Right forelimb (tissue), 1 donor: ENCODE data around the gene NDUFS8.

ENCODE experiments used
- DNase-seq: peaks from one replicate; pipeline ENCODE4 v3.0.0-alpha.2; 2018

NDUFS8 gene

DNA sequence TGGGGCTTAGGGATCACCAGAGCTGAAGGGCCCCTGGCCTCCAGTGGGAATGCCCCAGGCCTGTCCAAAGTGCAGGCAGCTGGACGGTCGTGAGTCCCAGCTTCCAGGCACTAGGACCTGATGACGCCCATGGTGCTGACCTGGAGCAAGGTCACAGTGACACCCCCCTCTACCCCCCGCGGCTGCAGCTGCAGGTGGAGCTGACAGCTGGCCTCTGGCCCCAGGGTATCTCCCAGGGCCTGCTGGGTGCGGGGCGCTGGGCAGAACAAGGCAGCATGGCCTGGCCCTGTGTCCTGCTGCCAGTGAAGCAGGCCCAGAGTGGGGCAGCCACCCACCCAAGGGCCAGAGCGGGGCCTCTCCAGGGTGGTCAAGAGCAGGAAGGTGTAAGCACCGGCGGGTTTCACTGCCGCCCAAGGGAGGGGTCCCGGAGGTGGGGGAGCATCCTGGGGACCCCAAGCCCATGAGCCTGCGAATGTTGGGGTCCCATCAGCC, 7.8 kb downstream of the NDUFS8 start:
- DNase-seq = no peak

DNA sequence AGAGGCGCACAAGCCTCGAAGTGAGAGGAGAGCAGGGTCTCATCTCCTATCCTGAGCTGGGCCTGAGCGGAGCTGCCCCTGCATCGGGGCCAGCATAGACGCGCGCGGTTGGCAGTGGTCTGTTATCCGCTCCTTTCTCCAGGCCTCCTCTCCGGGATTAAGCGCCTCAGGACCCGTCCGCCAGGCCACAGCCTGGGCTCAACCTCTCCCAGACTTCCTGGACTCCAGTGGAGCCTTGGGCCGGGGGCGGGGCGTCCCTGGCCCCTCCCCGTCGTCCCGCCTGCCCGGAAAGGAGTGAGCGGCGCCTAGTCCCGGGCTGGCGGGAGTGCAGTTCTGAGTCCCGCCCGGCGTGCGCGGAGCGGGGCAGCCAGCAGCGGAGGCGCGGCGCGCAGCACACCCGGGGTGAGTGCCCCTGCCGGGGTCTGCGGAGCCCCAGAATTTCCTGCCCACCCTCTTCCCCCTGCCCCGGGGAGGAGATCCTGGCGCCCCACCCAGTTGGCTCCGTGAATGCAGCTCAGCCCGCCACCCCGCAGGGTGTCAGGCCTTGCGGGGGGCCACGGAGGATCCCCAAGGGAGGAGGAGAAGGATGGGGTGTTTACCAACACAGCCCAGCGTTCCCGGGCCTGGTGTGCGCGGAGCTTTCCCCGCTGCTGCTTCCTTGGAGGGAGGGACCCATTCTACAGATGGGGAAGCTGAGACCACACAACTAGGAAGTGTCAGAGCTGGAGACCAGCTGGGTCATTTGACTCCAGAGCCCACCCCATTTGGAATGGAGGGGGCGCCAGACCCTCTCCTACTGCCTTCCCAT, 8.4 kb downstream of the NDUFS8 start, which contains the start of gene TCIRG1:
TCIRG1 (plus strand) TSS at position 308 of the 808 bp plus-strand sequence. CDS start 2,247 bp downstream, outside the sequence.
- peak; percentile 86 for DNase-seq

DNA sequence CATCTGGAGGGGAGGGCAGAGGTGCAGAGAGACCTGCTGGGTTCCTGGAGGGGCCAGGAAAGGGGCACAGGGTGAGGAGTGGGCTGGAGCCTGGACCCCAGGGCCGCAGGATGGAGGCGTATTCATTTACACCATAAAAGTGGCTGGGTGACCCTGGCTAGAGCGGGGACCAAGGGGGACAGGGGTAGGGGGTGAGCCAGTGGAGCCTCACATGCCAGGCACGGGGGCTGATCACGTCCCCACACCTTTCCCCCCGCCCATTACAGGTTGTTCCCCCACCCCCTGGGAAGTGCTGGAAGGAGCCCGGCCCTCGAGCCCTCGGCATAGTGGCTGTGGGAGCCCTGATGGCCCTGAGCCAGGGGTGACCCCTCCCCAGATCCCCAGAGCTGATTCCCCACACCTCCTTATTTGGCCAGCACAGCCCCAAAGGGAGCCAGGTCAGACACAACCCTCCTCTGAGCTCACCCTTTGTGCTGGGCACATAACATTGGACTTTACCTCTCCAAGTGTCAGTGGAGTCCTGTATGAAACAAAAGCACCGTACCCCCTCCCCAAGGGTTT, 9.1 kb downstream of the NDUFS8 start:
- no peak for DNase-seq

DNA sequence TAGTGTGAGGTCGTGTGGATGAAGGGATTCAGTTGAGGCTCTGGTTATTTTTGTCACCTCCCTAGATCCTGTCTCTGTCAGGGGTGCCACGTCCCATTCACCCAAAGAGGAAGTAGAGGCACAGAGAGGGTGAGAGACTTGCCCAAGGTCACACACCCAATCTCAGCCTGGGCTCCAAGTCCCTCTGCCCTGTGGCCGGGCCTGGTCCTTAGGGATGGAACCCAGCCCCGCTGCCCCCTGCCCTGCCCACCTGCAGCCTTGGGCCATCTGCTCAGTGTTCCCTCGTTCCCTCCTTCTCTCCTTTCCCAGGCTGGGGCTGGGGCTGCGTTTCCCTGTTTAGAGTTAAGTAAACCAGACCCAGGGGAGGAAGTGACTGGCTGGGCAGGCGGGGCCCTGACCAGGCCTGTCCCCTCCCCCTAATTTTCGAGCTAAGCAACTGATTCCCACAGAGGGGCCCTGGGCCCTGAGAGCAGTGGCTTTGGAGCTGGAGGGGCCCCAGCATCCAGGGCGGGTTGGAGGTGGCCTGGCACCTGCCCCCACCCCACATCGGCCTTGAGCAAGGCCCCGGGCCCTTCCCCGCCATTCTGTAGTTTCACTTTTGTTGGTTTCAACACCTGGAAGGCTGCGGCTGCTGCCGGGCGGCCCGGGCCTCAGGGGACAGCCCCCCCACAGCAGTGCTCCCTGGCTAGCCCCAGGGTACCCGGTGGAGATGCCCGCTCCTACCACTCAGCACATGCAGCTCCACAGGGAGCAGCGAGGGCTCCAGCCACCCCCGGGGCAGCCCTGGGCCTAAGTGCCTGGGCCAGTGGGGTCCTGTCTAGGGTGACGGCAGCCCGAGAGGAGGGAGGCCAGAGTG, 9.8 kb downstream of the NDUFS8 start:
- DNase-seq = peak; percentile 68

DNA sequence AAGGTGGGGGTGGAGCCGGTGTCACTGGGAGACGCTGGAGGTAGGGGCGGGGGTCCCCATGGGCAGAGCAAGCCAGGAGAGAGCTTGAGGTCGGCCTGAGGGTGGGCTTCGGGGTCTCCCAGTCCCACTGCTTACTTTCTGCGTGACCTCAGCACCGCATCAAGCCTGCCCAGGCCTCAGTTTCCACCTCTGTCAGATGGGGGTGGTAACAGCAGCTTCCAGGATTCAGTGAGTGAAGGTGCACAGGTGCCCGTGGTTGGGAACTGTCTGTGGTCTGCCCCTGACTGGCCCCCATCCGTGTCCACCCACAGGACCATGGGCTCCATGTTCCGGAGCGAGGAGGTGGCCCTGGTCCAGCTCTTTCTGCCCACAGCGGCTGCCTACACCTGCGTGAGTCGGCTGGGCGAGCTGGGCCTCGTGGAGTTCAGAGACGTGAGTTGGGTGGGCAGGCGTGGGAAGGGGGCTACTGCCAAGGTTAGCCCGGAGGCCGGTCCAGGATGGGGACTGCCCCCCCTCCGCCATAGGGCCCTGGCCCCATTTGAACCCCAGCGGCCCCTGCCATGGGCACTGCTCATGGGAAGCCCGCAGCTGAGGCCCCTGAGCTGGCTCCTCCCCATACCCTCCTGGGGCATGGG, 10.6 kb downstream of the NDUFS8 start:
- no peak for DNase-seq

DNA sequence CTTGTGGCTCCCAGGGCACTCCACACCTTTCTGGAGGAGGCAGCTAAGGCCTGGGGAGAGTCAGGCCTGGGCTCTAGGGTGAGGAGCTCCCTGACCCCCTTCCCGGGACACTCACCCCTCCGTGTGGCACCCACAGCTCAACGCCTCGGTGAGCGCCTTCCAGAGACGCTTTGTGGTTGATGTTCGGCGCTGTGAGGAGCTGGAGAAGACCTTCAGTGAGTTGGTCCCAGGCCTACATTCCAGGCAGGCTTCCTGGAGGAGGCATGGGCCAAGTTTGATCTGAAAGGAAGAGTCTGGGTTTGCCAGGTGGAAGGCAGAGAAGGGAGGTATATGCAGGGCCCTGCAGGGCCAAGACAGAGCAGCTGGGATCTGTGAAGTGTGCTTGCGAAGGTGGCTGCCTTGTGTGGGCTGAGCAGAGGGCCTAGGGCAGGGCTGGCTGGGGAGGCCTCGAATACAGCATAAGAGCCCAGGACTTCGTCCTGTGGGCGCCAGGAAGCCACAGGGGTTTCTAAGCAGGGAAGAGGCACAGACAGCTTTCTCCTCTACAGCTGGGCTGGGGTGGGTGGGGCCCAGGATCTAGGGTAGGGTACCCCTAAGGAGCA, 11.2 kb downstream of the NDUFS8 start:
- no peak for DNase-seq

DNA sequence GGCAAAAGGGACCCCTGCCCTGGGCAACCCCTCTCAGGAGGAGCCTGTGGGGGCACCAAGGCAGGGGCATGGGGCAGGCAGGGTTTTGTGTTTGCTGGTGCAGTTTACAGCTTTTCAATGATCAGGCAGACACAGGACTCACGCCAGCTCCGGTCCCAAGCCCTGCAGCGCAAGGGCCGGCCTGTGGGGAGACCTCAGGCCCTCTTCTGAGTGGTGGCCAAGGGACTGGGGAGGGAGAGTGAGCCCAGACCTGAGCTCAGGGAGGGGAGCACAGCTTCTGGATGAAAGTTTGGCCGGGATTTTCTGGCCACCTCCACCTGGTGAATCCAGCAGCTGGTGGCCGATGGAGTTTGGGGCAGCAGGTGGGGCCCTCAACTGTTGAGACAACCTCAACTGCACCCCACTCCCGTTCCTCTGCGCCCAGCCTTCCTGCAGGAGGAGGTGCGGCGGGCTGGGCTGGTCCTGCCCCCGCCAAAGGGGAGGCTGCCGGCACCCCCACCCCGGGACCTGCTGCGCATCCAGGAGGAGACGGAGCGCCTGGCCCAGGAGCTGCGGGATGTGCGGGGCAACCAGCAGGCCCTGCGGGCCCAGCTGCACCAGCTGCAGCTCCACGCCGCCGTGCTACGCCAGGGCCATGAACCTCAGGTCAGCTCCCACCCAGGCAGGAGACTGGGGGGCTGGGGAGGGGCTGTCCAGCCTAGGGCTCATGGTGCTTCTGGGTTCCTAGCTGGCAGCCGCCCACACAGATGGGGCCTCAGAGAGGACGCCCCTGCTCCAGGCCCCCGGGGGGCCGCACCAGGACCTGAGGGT, 11.9 kb downstream of the NDUFS8 start:
- no peak for DNase-seq

DNA sequence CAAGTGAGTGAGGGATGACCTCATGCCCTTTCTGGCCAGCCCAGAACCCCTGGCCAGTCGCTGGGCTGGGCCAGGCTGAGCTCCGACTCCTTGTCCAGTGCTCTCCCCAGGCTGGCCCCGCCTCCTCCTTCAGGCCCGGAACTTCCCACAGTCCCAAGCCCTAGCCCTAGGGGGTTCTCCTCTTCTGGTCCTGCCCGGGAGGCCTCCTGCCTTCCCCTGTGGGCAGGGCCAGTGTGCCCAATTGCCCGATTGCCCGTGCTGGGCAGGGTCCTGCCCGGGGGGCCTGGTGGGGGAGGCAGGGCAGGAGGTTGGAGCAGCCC, 12.5 kb downstream of the NDUFS8 start:
- no peak for DNase-seq

DNA sequence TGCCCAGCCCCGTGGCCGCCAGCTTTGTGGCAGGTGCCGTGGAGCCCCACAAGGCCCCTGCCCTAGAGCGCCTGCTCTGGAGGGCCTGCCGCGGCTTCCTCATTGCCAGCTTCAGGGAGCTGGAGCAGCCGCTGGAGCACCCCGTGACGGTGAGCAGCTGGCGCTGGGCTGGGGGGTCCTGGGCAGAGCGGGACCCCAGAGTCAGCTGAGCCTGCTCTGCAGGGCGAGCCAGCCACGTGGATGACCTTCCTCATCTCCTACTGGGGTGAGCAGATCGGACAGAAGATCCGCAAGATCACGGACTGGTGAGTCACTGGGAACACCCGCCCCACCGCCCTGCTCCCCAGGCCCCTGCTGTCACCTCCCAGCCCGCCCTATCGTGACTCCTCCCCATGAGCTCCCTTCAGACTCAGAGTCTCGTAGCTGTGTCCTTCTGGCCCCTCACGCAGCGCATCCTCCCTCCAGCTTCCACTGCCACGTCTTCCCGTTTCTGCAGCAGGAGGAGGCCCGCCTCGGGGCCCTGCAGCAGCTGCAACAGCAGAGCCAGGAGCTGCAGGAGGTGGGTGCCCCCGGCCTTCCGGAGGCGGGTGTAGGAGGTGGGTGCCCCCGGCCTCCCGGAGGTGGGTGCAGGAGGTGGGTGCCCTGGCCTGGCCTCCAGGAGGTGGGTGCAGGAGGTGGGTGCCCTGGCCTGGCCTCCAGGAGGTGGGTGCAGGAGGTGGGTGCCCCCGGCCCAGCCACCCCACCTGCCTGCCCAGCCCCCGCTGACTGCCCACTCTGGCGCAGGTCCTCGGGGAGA, 13.1 kb downstream of the NDUFS8 start:
- peak; percentile 67 for DNase-seq

DNA sequence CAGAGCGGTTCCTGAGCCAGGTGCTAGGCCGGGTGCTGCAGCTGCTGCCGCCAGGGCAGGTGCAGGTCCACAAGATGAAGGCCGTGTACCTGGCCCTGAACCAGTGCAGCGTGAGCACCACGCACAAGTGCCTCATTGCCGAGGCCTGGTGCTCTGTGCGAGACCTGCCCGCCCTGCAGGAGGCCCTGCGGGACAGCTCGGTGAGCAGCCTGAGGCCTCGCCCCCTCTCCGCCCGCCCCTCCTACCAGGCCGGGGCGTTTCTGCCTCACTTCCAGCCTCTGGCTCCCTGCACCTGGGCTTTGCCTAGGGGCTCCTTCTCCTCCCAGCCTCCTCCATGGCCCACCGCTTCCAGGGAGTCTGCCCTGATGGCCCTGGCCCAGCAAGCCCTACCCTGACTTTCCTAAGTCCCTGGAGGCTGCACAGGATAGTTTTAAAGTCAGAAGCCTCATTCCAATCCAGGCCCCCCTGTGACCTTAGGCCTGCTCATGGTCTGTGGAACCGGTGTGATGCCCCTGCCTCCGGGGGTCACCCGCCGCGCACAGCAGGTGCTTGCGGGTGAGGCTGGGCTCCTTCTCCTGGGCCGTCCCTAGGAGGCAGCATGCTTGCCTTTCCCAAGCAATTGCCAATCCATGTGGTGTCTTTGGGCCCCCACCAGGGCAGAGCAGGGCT, 13.8 kb downstream of the NDUFS8 start:
- no peak for DNase-seq

DNA sequence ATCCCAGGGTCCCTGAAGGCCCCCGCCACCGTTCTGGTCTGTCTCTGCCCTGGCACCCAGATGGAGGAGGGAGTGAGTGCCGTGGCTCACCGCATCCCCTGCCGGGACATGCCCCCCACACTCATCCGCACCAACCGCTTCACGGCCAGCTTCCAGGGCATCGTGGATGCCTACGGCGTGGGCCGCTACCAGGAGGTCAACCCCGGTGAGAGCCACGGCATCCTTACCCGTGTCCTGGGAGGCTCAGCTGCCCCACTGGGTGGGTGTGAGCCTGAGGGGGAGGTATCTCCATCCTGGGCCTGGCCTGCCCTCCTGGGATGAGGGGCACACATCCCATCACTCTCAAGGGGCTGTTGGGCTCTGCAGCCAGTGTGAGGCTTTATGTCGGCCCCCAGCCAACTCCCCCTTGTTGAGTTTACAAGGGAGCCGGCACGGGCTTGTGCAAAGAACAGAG, 14.4 kb downstream of the NDUFS8 start:
- DNase-seq = no peak

DNA sequence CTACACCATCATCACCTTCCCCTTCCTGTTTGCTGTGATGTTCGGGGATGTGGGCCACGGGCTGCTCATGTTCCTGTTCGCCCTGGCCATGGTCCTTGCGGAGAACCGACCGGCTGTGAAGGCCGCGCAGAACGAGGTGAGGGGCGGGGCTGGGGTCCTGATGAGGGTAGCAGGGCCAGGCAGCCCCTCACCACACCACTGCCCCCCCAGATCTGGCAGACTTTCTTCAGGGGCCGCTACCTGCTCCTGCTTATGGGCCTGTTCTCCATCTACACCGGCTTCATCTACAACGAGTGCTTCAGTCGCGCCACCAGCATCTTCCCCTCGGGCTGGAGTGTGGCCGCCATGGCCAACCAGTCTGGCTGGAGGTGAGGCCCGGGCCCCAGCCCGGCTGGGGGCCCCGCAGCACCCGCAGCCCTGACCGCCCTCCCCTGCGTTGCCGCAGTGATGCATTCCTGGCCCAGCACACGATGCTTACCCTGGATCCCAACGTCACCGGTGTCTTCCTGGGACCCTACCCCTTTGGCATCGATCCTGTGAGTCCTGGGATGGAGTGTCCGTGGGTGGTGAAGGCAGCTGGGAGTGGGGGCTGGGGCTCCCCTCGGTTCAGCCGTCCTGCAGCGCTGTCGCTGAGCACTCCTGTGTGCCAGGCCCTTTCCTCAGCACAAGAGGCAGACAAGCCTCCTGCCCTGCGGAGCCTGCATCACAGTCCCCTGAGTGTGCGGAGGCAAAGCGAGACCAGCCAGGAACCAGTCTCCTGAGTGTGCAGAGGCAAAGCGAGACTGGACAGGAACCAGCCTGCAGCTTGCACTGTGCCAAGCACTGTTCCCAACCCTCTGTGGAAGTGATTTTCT, 17.2 kb downstream of the NDUFS8 start:
- DNase-seq = no peak

DNA sequence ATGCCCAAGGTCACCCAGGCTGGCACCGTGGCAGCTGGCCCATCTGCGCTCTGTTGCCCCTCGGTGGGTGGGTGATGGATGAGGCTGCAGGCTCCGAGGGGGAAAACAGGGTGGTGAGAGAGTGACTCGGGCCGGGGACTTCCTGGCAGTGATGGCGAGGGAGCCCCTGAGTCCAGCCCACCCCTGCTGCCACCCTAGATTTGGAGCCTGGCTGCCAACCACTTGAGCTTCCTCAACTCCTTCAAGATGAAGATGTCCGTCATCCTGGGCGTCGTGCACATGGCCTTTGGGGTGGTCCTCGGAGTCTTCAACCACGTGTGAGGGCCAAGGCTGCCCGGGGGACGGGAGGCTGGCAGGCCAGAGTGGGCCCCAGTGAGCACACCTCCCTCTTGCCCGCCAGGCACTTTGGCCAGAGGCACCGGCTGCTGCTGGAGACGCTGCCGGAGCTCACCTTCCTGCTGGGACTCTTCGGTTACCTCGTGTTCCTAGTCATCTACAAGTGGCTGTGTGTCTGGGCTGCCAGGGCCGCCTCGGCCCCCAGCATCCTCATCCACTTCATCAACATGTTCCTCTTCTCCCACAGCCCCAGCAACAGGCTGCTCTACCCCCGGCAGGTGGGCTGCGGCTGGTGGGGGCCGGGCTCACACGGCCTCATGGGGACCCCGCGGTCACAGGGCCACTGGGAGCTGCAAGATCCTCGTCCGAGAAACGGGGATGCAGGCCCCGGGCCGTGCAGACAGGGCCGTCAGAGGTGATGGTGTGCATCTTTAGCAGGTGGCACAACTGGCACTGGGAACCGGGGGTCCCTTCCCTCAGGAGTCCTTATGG, 18.4 kb downstream of the NDUFS8 start:
- DNase-seq = no peak

DNA sequence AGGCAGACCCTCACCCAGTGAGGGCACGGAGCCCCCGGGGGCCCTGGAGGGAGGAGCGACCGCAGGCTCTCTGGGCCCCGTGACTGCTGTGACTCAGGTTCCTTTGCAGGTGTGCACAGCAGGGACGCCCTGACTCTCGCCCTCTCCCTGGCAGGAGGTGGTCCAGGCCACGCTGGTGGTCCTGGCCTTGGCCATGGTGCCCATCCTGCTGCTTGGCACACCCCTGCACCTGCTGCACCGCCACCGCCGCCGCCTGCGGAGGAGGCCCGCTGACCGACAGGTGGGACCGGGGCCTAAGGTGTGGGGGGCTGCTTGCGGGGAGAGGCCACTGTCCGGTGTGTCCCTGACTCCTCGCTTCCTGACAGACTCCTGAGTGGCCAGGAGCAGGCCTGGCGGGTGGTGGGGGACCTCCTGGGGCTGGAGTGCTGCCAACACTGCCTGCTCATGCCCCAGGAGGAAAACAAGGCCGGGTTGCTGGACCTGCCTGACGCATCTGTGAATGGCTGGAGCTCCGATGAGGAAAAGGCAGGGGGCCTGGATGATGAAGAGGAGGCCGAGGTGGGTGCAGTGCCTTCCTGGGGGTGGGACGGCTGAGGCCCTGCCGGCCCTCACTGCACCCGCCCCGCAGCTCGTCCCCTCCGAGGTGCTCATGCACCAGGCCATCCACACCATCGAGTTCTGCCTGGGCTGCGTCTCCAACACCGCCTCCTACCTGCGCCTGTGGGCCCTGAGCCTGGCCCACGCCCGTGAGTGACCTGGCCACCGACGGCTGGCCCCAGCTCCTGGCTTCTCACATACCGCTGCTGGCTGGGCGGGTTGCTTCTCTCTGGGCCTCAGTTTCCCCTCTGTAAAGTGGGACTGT, 19.3 kb downstream of the NDUFS8 start:
- no peak for DNase-seq

DNA sequence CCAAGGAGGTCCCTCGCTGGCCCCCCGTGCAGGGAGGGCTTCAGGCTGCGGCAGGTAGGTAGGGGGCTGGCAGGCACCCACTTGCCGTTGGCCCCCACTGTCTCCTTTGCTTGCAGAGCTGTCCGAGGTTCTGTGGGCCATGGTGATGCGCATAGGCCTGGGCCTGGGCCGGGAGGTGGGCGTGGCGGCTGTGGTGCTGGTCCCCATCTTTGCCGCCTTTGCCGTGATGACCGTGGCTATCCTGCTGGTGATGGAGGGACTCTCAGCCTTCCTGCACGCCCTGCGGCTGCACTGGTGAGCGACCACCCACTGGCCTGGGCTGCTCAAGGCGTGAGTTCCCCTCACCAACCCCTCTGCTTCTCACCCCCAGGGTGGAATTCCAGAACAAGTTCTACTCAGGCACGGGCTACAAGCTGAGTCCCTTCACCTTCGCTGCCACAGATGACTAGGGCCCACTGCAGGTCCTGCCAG, 19.9 kb downstream of the NDUFS8 start:
- no peak for DNase-seq

DNA sequence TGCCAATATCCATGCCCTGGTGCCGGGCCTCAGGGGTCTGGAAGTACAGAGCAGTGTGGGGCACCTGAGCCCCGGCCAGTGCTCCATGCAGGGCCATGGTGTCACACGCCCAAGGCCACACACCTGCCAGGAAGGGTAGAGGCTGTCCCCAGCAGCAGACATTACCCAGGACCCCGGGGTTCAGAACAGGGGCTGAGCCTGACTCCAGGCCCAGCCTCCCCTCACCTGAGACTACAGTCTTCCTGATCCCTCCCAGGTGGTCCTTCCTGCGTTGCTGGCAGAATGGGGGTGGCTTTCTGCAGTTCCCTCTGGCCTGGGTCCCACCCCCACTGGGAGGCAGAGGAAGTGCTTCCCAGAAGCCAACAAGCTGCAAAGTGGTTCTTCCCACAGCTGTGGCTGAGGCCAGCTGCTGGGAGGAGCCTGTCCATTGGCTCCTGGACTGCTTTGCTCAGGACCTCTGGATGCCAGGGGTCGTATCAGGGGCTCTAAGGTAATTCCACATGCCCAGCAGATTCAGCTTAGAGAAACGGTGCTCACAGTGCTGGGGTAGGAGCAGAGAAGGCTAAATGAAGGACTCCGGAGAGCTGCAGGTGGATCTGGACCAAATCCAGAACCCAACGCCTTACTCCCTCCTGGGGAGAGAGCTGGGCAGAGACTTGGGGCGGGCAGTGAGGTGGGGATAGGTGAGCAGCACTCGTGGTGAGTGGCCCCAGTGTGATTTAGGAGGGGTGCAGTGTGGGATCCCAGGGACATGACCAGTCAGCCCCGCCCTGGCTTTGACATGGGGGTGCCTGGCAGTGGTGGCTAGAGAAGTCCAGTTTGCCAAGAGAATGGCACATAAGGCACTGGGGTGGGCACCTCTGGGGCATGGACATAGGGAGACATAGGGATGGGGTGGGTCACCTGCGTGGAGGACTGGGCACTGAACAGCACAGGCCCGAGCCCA, 21.0 kb downstream of the NDUFS8 start:
- no peak for DNase-seq
